ENCODE measurements around the gene COL23A1.

COL23A1 gene

DNA sequence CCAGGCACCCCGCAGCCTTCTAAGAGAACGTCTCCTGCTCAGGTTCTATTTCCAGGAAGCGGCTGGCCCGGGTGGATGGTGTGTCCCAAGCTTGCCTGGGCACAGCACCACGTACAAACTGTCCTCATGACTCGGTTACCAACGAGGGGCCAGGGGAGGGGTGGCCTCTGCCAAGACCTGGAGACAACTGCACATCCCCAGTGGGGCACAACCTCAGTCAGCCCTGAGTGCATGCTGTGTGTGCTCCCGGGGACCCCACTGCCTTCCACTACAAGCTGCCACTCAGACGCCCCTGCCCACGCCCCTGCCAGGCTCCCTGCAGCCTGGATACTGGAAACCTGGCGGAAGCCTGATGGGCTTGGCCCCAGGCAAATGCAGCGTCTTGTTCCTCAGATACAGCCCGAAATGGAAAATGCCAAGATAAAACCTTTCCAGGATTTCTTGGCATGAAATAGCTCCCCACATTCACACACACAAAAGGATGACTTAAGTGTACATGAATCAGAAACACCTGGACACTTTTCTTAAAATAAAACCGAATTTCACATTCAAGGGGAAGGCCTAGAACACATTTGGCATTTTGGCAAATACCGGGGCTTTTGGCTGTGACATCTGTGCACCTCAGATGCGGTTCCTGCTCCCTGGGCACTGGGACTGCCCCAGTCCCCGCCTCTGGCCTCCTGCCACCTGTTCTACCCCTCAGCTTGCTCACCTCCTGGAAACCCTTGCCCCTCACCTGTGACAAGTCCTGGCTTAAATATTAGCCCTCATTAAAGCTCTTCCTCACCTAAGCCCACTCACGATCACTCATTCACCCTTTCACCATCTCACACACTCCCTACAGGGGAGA is 62.5 kb downstream of the COL23A1 start:
- DNase-seq, result no peak

- DNase-seq, result no peak
These were observed 63.3 kb downstream of the COL23A1 start for GRCh38 chr5:178526773-178527457.

- DNase-seq, result peak; percentile 12
These were observed 64.1 kb downstream of the COL23A1 start for GRCh38 chr5:178525906-178526732.

GRCh38 chr5:178524093-178524882 is 65.9 kb downstream of the COL23A1 start:
- no peak for DNase-seq

- DNase-seq, result no peak
These were observed 67.8 kb downstream of the COL23A1 start for GRCh38 chr5:178522361-178522760.

- no peak for DNase-seq
These were observed 69.3 kb downstream of the COL23A1 start for GRCh38 chr5:178520851-178521250.

- no peak for DNase-seq
These were observed 70.4 kb downstream of the COL23A1 start for GRCh38 chr5:178519804-178520203.

DNA sequence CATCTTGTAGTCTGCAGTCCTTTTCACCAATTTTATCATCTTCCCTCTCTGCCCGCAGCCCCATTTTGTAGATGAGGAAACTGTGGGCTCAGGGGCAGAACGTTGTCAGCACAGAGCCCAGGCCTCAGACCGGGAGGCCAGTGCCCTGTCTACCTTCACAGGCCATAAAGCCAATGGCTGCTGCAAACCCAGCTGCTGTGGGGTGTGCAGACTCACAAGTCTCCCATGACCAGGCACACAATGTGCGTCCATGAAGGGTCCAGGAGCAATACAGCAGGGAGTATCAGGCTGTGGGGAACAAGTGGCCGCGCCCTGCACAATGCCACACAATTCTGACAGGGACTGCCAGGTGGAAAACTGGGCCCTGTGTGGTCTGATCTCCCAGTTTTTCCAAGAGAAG is 71.0 kb downstream of the COL23A1 start:
- DNase-seq, result no peak

DNA sequence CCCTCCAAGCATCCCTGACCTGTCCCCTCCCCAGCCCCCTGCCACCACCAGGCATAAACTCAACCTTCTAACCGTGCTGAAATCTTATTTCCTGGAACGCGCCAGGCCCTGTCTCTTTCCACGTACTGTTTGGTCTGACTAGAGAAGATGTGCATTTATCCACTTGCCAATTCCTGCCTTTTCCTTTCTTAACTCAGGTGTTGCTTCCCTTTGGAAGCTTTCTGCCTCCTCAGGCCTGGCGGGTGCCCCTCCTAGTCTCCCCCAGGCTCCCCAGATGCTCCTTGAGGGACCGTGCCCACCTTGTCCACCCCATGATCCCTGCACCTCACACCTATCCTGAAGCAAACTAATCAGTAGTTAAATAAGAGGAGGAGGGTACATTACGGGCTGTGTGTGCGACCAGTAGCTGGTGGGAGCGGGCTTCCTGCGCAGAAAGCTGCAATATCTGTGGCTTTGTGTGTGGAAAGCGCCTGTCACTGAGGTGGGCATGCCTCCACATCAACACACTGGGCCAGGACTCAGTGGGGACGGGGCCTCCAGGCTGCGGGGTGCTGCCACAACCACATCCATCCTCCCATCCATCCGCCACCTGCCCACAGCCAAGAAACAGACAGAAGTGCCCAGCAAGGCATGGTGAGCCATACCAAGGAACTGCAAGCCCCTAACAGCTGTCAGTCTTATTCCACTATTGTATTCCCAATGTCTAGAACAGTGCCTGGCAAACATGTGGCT is 73.5 kb downstream of the COL23A1 start:
- no peak for DNase-seq

DNA sequence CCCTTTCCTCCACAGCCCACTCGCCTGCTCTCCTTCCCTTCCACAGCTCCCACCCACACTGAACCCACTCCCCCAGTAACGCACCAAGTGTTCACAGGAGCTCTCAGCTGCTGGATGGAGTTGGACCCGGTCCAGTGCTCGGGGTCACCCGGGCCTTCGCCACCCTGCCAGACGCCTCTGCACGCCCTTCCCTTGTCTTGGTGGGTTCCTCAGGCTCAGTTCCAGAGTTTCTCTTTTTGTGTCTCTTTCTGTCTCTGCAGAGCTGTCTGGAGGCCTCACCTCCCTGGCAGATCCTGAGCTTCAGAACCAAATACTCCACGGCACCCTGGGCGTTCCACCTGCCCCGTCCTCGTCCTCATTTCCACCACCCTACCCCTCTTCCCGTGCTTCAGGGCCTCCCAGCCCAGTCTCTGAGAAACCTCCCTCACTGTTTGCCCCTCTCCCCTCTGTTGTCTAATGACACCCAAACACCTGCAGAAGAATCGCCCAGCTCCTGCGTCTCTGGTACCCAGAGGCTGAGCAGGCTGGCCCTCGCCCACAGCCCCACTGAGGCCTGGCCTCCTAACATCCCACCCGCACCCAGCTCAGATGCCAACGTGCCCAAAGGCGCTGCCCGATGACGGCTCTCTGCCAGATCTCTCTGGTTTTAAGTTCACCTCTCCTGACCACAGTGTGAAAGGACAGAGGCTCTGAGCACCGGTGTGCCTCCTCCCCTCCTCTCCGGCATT is 74.3 kb downstream of the COL23A1 start:
- DNase-seq, result no peak

DNA sequence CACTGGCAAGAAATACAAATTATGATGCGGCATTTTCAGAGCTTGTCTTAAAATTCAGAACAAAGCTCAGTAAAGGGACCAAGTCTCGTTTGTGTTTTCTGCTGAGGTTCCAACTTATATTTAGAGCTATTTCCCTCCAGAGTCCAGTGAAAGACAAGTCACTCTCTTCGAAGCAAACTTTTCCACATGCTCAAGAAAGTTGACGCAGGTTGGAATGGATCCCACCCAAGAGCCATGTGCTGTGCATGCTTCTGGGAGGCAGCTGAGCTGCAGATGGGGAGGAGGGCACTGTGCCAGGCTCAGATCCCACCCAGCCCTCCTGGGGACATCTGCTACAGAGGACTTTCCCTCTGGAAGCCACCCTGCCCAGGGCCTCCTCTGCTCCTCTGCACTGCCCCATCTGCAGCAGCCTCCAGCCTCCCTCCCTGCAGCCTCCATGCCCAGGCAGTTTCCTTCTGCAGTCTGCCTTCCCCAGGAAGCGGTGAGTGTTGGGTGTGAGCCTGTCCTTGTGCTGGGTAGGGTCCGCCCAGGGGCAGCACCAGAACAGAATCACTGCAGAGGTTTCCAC is 75.3 kb downstream of the COL23A1 start:
- no peak for DNase-seq

GRCh38 chr5:178511172-178511571 is 79.0 kb downstream of the COL23A1 start:
- no peak for DNase-seq

- DNase-seq, result no peak
These were observed 80.6 kb downstream of the COL23A1 start for GRCh38 chr5:178509491-178510057.

DNA sequence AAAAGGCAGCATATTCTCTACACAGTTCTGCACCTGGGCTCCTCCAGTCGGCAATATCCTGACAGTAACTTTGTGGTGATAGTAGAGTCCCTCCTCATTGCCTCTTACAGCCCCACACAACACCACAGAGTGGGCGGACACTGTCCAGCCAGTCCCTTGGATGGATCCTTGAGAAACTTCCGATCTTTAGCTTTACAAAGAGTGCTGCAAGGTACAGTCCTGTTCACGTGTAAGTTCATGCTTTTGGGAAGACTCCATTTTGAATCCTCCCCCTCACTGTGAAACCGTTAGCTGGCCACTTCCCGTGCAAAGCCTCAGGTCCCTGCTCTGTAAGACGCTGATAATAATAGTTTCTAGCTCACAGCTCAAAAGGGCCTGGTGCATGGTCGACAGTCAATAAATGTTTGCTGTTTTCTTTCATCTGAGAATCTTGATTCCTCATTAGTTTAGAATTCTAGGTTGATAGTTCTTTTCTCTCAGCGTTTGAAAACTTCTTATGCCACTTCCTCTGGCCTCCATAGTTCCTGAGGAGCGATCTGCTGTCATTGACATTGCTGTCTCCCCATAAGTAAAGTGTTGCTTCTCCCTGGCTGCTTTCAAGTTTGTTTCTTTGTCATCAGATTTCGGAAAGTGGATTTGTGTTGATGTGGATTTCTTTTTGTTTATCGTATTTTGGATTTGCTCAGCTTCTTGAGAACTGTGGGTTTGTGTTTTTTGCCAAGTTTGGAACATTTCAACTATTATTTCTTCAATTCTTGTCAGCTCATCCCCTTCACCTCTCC is 82.9 kb downstream of the COL23A1 start:
- DNase-seq, result no peak

DNA sequence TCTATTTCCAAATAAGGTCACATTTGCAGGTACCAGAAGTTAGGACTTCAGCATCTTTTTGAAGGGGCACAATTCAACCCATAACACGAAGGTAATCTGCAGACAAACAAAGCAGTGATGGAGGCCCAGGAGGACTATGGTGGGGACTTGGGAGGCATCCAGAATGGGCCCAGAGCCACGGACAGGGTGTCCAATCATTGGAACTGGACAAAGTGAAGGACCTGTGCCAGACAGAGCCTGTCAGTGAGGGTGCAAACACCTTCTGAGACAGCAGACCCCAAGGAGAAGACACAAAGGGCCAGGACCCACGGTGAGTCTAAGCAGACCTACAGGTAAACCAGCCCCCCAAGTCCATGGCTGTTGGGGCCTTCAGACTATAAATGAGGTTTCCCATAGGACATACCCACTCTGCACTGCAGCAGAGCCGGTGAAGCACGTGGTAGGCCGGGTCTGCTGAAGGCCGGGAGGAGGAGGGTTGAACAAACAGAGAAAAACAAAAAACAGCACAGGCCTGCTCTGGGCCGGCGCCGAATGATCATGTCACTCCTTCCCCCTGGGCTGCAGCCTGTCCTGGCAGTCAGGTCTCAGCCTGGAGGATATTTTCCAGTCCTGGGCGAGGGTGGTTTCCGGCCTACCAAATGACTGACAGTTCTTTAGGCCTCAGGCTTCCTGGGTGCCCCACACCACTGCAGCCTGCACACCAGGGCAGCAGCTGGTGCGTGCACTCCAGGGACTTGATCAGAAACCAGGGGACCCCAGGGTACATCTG is 84.4 kb downstream of the COL23A1 start:
- DNase-seq, result no peak

GRCh38 chr5:178504340-178504960 is 85.7 kb downstream of the COL23A1 start:
- DNase-seq, result no peak

GRCh38 chr5:178502401-178503100 is 87.6 kb downstream of the COL23A1 start:
- peak; percentile 62 for DNase-seq

DNA sequence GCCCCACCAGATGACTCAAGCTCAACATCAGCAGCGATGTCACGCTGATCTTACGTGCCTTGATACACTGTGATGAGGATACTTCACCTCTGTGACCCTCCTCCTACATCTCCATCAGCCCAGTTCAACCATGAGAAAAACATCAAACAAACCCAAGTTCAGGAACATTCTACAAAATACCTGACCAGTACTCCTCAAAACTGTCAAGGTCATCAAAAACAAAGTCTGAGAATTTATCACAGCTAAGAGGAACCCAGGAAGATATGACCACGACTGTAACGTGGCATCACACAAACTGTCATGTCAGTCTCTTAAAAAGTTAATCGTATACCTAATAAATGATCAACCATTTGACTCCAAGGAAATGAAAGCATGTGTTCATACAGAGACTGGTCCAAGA is 90.8 kb downstream of the COL23A1 start:
- no peak for DNase-seq
